ENCODE results near the gene CPLX3. TPM values are rescaled to one million over a fixed set of nuclear protein-coding genes. Genes with fewer than 3 reads are reported as not detected.

The CPLX3 gene, protein sequence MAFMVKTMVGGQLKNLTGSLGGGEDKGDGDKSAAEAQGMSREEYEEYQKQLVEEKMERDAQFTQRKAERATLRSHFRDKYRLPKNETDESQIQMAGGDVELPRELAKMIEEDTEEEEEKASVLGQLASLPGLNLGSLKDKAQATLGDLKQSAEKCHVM
- total RNA-seq (not detected), polyA plus RNA-seq (under 1 TPM; 0.05 to 0.13 TPM)
- long read RNA-seq, donor 1: 0 reads
- long read RNA-seq, donor 2: 0 reads

DNA sequence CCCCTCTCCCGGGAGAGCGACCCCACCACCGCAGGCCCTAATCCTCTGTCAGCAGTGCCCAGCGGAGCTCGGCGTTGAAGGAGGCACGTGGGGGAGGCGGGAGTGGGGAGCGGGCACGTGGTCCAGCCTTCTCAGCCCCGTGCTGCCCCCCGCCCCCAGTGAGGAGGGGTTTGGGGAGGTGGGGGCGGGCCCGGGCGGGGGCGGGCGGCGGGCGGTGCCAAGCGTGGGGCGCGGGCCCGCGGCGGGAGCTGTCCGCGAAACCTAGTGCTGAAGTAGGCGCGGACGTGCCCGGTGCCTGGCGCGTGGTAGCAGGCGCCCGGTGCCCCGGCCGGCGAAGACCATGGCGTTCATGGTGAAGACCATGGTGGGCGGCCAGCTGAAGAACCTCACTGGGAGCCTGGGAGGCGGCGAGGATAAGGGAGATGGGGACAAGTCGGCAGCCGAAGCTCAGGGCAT is at the start of gene CPLX3:
TSS of gene CPLX3 (plus strand) at position 264 of the 456 bp plus-strand sequence. CDS start at position 341, 77 bp downstream.
- 3% methylated on average over 25 to 44 of the region's 44 CpGs for WGBS, 2 donors
- Histone ChIP-seq H3K4me1 (ENCODE audit: control insufficient read depth in 1 of 2, insufficient read depth in 2 of 2, low read length in 2 of 2) (no peaks in the 10 kb centered on the region), H3K27ac (ENCODE audit: low read depth in 1 of 2, low read length in 2 of 2) (no peak within 1 kb of the TSS), H3K9me3 (ENCODE audit: control insufficient read depth, low read length) (no peaks in the 10 kb centered on the region), H3K4me3 (ENCODE audit: low read length in 2 of 2) (no peak within 1 kb of the TSS), H3K27me3 (ENCODE audit: control insufficient read depth in 1 of 2, insufficient read depth in 2 of 2, low read length in 1 of 2) (no peaks in the 10 kb centered on the region), H3K36me3 (ENCODE audit: control insufficient read depth in 1 of 2, insufficient read depth in 2 of 2, low read length in 1 of 2) (no peaks in the 10 kb centered on the region)
- intact Hi-C loops (cut with DNase I): no loop called here
- DNase-seq (peak in 1 of 2 donors; percentile 84), ATAC-seq (ENCODE audit: low FRiP score) (peak; percentile 31)

DNA sequence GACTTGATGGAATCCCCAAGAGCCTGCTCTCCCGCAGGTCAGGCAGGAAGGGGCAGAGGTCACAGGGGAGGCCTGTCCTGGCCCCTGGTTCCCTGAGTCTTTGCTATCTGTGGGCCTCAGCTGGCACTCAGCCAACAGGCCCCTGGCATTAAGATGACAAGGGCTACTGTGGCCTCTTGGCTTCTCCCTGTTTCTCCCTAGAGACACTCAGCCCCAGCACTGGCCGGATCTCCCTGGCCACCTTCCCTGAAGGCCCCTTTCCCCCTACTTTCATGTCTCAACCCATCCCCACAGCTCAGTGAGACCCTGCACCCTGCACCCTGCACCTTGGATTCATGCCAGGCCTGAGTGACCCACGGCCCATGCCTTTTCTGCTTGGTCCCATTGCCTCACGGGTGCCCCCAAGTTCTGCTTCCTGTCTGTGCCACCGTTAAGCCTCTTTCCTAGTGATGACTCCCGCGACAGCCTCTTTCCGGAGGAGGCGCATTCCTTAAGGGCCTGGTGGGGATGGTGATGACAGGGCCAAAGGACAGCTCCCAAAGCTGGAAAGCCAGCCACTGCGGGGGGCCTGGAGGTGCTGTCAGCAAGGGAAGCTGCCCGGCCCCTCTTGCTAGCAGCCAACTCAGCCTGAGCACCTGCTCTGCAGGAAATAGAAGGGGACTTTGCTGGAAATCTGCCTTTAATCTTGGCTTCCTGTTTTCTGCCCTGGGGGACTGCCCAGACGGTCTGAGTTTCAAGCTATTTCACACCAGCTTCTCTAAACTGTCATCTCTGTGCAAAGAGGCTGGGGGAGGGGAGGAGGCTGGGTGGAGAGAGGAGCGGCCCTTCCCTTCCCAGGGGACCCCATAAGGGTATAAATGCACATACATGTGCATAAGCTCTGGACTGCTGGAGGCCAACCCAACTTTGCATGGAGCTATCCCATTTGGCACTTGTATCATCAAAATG is 49.3 kb upstream of the CPLX3 start:
- intact Hi-C loops (cut with DNase I): loop anchor here in 1 of 2 donors (5.0 kb wide), 1 partner anchor 60 kb away; no protein-coding TSS in a partner anchor
- Histone ChIP-seq H3K9me3 (ENCODE audit: control insufficient read depth, low read length) (no peaks in the 10 kb centered on the region), H3K27ac (ENCODE audit: low read depth in 1 of 2, low read length in 2 of 2) (no peak overlapping the region), H3K4me1 (ENCODE audit: control insufficient read depth in 1 of 2, insufficient read depth in 2 of 2, low read length in 2 of 2) (no peaks in the 10 kb centered on the region), H3K27me3 (ENCODE audit: control insufficient read depth in 1 of 2, insufficient read depth in 2 of 2, low read length in 1 of 2) (no peaks in the 10 kb centered on the region), H3K4me3 (ENCODE audit: low read length in 2 of 2) (no peak overlapping the region), H3K36me3 (ENCODE audit: control insufficient read depth in 1 of 2, insufficient read depth in 2 of 2, low read length in 1 of 2) (no peaks in the 10 kb centered on the region)
- DNase-seq (peak in 1 of 2 donors; percentile 65), ATAC-seq (ENCODE audit: low FRiP score) (no peak)
- 50 to 55% methylated on average over 13 of the region's 13 CpGs for WGBS, 2 donors

DNA sequence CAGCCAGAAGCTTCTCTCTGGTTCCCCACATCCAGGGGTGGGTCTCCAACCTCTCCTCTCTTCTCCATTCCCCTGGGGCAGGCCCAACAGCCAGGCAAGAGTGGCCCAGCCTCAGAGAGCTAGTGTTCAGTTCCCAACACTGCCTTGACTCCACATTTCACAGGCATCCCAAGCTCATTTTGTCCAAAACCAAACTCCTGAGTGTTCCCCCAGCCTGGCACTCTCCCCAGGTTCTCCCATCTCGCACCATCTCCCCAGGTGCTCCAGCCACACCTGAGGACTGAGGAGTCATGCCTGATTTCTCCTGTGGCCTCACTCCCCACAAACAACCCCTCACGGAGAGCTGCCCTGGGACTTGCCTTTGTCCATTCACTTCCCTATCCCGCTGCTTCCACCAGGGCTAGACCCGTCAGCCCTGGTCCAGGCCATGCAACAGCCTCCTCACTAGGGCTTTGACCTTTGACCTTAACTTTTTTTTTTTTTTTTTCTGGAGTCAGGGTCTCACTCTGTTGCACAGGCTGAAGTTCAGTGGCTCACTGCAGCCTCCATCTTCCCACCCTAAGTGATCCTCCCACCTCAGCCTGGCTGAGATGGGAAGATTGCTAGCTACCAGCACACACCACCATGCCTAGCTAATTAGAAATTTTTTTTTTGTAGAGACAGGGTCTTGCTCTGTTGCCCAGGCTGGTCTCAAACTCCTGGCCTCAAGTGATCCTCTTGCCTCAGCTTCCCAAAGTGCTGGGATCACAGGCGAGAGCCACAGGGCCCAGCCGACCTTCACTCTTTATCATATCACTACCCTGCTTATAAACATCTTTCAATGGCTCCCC is 48.4 kb upstream of the CPLX3 start:
- DNase-seq (no peak), ATAC-seq (ENCODE audit: low FRiP score) (no peak)
- H3K27ac ChIP-seq (ENCODE audit: low read depth in 1 of 2, low read length in 2 of 2): no peak overlapping the region
- H3K4me1 ChIP-seq (ENCODE audit: control insufficient read depth in 1 of 2, insufficient read depth in 2 of 2, low read length in 2 of 2): no peaks in the 10 kb centered on the region
- H3K4me3 ChIP-seq (ENCODE audit: low read length in 2 of 2): no peak overlapping the region
- intact Hi-C loops (cut with DNase I): loop anchor here in 1 of 2 donors (5.0 kb wide), 1 partner anchor 59 kb away; no protein-coding TSS in a partner anchor
- no peaks in the 10 kb centered on the region for H3K36me3 ChIP-seq (ENCODE audit: control insufficient read depth in 1 of 2, insufficient read depth in 2 of 2, low read length in 1 of 2)
- H3K27me3 ChIP-seq (ENCODE audit: control insufficient read depth in 1 of 2, insufficient read depth in 2 of 2, low read length in 1 of 2): no peaks in the 10 kb centered on the region
- no peaks in the 10 kb centered on the region for H3K9me3 ChIP-seq (ENCODE audit: control insufficient read depth, low read length)
- 90 to 96% methylated on average over 6 of the region's 6 CpGs for WGBS, 2 donors

DNA sequence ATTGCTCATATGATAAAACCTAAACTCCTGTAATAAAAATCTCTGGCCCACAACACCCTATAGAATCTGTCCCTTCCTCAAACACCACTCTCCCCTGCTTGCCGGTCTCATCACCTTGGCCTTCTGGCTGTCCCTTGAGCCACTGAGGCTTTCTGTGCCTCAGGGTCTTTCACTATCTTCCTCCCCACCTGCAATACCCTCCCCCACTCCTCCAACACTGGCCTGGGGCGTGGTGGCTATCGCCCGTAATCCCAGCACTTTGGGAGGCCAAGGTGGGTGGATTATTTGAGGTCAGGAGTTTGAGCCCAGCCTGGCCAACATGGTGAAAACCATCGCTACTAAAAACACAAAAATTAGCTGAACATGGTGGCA is 47.8 kb upstream of the CPLX3 start:
- Histone ChIP-seq H3K27ac (ENCODE audit: low read depth in 1 of 2, low read length in 2 of 2) (no peak overlapping the region), H3K4me3 (ENCODE audit: low read length in 2 of 2) (no peak overlapping the region), H3K9me3 (ENCODE audit: control insufficient read depth, low read length) (no peaks in the 10 kb centered on the region), H3K27me3 (ENCODE audit: control insufficient read depth in 1 of 2, insufficient read depth in 2 of 2, low read length in 1 of 2) (no peaks in the 10 kb centered on the region), H3K4me1 (ENCODE audit: control insufficient read depth in 1 of 2, insufficient read depth in 2 of 2, low read length in 2 of 2) (no peaks in the 10 kb centered on the region), H3K36me3 (ENCODE audit: control insufficient read depth in 1 of 2, insufficient read depth in 2 of 2, low read length in 1 of 2) (no peaks in the 10 kb centered on the region)
- ATAC-seq (ENCODE audit: low FRiP score) (no peak), DNase-seq (no peak)
- intact Hi-C loops (cut with DNase I): loop anchor here in 1 of 2 donors (5.0 kb wide), 1 partner anchor 59 kb away; no protein-coding TSS in a partner anchor
- WGBS, 2 donors: 94 to 97% methylated on average over 5 of the region's 5 CpGs

DNA sequence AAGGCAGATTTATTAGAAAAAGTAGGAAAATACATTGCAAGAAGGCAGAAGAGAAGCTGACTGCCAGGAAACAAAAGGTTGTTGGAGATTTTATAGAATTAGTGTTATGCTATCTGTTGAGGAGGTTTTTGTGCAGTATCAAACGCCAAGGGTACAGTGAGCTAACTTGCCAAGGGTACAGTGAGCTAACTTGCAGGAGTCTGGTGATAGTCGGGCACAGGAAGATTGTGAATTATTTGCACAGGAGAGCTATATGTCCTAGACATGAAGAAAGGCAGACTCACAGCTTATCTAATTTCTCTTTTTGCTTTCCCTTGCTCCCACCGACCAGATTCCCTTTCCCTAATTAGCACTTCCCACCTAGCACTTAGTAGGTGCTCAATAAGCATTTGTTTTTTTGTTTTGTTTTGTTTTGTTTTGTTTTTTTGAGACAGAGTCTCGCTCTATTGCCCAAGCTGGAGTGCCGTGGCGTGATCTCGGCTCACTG is 47.2 kb upstream of the CPLX3 start:
- H3K4me1 ChIP-seq (ENCODE audit: control insufficient read depth in 1 of 2, insufficient read depth in 2 of 2, low read length in 2 of 2): no peaks in the 10 kb centered on the region
- DNase-seq (no peak), ATAC-seq (ENCODE audit: low FRiP score) (no peak)
- intact Hi-C loops (cut with DNase I): loop anchor here in 1 of 2 donors (5.0 kb wide), 1 partner anchor 58 kb away; no protein-coding TSS in a partner anchor
- no peak overlapping the region for H3K27ac ChIP-seq (ENCODE audit: low read depth in 1 of 2, low read length in 2 of 2)
- no peaks in the 10 kb centered on the region for H3K27me3 ChIP-seq (ENCODE audit: control insufficient read depth in 1 of 2, insufficient read depth in 2 of 2, low read length in 1 of 2)
- no peaks in the 10 kb centered on the region for H3K36me3 ChIP-seq (ENCODE audit: control insufficient read depth in 1 of 2, insufficient read depth in 2 of 2, low read length in 1 of 2)
- H3K9me3 ChIP-seq (ENCODE audit: control insufficient read depth, low read length): no peaks in the 10 kb centered on the region
- 80 to 82% methylated on average over 7 of the region's 7 CpGs for WGBS, 2 donors
- no peak overlapping the region for H3K4me3 ChIP-seq (ENCODE audit: low read length in 2 of 2)

DNA sequence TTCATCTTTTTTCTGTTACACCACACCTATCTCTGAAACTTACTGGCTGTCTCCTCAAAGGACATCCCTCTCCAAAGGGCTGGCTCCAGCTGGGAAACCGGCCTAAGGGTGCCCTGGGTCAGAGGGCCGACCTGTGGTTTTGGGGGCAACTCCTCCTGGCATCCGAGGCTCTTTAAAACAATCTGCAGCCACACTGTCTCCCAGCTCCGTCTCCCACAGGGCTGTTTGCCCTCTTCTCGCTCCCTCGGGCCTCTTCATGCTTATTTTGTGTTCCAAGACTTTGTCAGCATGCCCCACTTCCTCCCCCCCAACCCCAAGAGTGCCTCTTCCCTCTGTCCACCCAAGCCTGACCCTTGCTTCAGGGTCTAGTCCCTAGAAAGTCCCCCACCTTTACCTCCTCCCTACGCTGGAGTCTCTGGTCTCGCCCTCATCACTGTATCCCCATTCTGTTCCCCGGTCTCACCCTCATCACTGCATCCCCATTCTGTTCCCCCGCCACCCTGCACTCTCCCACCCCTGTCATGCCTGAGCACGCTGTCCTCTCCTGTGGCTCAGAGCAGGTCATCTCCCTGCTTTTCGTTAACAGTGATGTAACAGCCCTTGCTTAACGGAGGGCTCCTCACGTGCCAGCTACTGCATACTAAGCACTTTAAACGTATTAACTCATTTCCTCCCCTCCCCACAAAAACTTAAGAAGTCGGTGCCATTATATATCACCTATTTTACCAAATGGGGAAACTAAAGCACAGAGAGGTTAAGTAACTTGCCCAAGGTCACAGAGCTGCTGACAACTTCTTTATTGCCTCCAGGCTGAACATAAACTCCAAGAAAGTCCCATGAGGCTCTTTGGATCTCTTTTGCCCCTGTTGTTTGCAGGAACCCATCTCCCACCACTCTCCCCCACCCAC is 45.6 kb upstream of the CPLX3 start:
- Histone ChIP-seq H3K4me1 (ENCODE audit: control insufficient read depth in 1 of 2, insufficient read depth in 2 of 2, low read length in 2 of 2) (no peaks in the 10 kb centered on the region), H3K36me3 (ENCODE audit: control insufficient read depth in 1 of 2, insufficient read depth in 2 of 2, low read length in 1 of 2) (no peaks in the 10 kb centered on the region), H3K27ac (ENCODE audit: low read depth in 1 of 2, low read length in 2 of 2) (no peak overlapping the region), H3K27me3 (ENCODE audit: control insufficient read depth in 1 of 2, insufficient read depth in 2 of 2, low read length in 1 of 2) (no peaks in the 10 kb centered on the region), H3K4me3 (ENCODE audit: low read length in 2 of 2) (no peak overlapping the region), H3K9me3 (ENCODE audit: control insufficient read depth, low read length) (no peaks in the 10 kb centered on the region)
- intact Hi-C loops (cut with DNase I): no loop called here
- 56 to 57% methylated on average over 16 of the region's 16 CpGs for WGBS, 2 donors
- no peak for ATAC-seq (ENCODE audit: low FRiP score)
- DNase-seq: peak in 1 of 2 donors; percentile 66

DNA sequence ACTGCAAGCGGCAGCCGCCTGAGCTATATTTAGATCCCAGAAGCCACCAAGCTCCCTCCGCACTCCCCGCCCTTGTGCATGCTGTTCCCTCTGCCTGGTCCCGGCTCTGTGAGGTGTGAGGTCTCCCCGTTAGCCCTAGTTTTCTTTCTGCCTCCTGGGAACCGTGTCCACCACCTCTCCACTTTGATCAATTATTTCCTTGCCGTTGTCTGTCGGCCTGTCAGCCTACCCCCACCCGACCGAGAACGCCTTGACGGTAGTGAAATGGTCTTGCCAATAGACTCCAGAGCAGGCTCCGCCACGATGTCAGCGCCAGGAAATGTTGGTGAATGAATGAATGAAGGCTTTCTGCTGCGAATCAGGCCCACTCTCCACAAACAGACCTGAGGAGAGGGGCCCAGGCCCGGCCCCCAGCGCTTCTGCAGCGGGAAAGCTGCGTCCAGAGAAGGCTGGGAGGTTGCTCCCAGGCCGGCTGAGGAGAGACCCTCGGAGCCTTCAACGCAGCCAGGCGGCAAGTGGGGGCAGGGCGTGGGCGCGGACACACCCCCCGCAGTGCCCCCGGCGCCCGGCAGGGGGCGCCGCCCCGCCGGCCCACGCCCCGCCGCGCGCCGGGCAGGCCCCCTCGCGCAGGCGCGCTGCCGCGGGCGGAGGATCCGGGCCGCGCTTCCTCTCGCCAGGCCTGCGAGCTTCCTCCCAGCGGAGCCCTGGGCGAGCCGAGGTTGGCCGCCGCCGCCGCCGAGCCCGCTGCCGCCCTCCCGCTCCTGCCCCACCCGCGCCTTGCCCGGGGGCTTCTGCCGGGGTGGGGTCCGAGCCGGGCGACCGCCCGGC is 44.8 kb upstream of the CPLX3 start, which contains the start of gene CSK:
TSS of gene CSK (plus strand) at position 650 of the 828 bp plus-strand sequence. CDS start 16,218 bp downstream, outside the sequence.
- no peaks in the 10 kb centered on the region for H3K9me3 ChIP-seq (ENCODE audit: control insufficient read depth, low read length)

More for the DNA sequence above, 44.8 kb upstream of the CPLX3 start, which contains the start of gene CSK:
- H3K27ac ChIP-seq (ENCODE audit: low read depth in 1 of 2, low read length in 2 of 2): peak within 1 kb of the TSS in 1 of 2 donors; percentile 23
- H3K27me3 ChIP-seq (ENCODE audit: control insufficient read depth in 1 of 2, insufficient read depth in 2 of 2, low read length in 1 of 2): no peaks in the 10 kb centered on the region
- 0 to 1% methylated on average over 34 to 74 of the region's 74 CpGs for WGBS, 2 donors
- peak; percentile 81 for ATAC-seq (ENCODE audit: low FRiP score)
- H3K36me3 ChIP-seq (ENCODE audit: control insufficient read depth in 1 of 2, insufficient read depth in 2 of 2, low read length in 1 of 2): no peaks in the 10 kb centered on the region
- intact Hi-C loops (cut with DNase I): loop anchor here in 1 of 2 donors (2.0 kb wide), 1 partner anchor 19 kb away; no protein-coding TSS in a partner anchor
- H3K4me1 ChIP-seq (ENCODE audit: control insufficient read depth in 1 of 2, insufficient read depth in 2 of 2, low read length in 2 of 2): no peaks in the 10 kb centered on the region
- DNase-seq: peak; percentile 84 to 92
- H3K4me3 ChIP-seq (ENCODE audit: low read length in 2 of 2): peak within 1 kb of the TSS; percentile 94 to 96

All from aorta (tissue), 5 donors.